Measurements from ENCODE around the gene EPHB3.

DNA sequence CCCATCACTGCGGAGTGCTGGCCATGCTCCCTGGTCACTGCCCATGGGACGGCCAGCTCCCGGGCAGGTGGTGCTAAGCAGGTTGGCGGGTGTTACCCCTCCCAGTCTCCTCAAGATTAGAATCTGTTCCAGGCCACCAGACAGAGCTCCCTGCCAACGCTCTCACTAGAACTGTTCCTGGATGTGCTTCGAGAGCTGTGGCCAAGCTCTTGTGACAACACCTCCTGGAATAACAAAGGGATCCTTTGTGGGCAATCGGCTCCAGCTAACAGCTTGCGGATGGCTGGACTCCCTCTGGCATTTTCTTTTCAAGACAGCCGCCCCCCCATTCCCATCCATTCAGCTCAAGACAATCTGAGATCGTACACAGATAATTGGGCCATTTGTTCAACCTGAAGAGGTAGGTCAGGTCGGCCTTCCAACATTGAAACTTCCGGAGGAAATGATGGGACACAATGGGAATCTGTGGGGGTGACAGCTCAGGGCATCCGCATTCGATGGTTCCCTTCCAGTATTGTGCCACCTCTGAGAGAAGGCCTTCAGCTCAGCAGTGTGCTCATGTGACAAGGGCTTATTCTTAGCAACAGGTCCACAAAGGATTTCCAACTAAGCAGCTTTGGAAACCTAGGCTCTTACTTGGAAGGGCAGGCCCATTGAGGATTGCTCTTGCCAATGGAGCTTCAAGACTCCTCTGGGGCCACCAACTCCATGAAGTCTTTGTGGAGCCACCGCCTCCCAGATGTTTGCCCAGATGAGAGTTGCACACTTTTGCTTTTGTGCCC, 11.6 kb upstream of the EPHB3 start:
- TF ChIP-seq CTCF (IDR thresholded peaks at IDR 0.05) (no peak), POLR2AphosphoS5 (IDR thresholded peaks at IDR 0.05) (no peak), EP300 (IDR thresholded peaks at IDR 0.05) (no peak), POLR2A (IDR thresholded peaks at IDR 0.05) (no peak)

Measured in sigmoid colon (tissue), 4 donors.